Suppressor macrophage treated with lipopolysaccharide for 1 hour (primary cell): Measurements from ENCODE around the gene HSD3B1.

Experiments used
- DNase-seq, 3 donors: peaks; one replicate each; pipeline ENCODE4 v3.0.0-alpha.2; 2020 to 2022

The HSD3B1 gene

GRCh38 chr1:119506941-119507340, at the start of gene HSD3B1:
Gene HSD3B1 (plus strand): TSS chr1:119507210. CDS start chr1:119507477, 267 bp downstream.
- DNase-seq = no peak

DNA sequence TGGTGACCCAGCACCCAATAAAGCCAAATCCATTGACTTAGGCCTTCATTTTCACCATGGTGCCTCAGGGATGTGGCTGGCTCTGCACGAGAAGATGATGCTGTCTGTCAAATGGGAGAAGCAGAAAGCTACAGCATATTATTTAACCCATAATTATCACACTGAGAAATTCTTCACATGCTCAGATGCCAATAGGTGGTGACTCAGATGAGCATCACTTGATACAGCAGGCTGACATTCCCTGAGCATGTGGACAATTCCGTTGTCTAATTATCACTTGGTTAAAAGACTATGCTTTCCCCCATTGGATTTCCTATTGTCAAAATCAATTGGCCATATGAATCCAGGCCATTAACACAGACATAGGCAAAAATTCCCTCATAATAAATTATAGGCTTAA, 44.0 kb upstream of the HSD3B1 start:
- DNase-seq = no peak

DNA sequence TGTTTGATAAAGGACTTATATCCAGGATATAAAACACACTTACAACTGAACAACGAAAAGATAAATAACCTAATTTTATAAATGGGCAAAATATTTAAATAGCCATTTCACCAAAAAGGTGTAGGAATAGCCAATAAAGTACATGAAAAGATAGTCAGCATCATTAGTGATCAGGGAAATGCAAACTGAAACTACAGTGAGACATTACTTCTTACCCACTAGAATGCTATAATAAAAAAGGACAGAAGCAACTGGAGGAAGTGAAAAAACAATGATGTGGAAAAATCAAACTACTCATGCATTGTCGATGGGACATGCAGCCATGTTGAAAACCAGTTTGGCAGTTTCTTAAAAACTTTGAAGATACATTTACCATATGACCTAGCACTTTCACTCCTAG, 43.4 kb upstream of the HSD3B1 start:
- no peak for DNase-seq

GRCh38 chr1:119466445-119466844, 40.6 kb upstream of the HSD3B1 start:
- DNase-seq = no peak

DNA sequence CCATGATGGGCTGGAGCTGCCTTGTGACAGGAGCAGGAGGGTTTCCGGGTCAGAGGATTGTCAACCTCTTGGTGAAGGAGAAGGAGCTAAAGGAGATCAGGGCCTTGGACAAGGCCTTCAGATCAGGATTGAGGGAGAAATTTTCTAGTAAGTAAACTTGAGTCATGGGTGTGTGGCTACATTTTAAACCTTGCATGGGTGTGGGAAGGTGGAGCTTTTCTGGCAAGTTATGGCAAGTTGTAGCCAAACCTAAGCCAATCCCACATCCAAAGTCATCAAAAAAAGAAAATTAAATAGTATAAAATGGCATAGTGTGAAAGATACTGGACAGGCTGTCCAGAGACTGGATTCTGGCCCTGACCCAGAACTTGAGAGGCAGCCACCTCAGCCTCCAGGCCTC, 39.8 kb upstream of the HSD3B1 start:
- no peak for DNase-seq

DNA sequence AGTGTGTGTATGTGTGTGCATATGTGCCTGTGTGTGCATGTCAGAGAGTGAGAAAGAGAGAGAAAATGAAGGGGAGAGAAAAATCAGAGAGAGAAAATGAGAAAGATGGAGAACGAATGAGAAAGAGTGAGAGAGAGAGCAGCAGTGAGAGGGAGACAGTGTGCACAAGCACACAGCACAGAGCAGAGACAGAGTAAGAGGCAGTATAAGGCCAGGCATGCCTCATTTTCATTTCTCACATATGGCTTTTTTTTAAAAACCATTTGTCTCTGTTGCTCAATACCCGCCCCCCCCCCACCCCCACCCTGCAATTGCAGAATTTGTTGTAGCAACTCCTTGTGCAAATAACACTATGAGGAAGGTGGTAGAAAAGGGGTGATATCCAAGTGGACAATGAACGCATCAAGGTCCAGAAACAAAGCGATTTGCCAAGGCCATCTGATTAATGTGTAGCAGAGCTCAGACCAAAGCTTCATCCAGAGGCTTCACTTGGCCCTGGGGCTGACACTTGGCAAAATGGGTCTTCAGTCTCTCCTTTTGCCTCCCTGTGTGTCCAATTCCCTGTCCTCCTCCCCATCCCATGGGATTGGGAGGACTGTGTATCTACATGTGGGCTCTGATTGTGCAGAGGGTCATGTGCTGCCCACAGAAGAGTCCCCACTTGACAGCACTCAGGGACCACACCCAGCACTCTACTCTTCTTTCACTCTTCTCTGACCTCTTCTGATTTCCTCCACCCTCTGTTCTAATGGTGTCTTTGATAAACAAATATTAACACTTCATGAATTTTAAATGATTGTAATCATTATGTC, 38.9 kb upstream of the HSD3B1 start:
- DNase-seq = no peak

DNA sequence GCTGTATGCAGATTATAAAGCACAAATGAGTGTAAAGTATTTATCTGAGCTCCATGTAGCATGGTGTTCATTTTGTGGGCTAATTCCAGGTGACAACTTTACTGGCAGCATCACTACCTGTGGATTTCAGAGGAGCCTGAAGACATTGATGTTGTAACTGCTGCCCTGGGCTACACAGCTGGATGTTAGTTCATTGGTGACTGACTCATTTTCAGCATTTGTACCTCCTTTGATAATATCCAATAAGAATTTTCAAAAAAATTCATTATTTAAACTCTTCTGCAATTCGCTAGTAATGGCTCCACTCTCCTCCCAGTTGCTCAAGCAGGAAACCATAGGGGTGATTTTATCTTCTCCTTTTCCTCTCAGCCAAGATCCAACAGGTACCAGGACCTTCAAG, 37.3 kb upstream of the HSD3B1 start:
- no peak for DNase-seq

DNA sequence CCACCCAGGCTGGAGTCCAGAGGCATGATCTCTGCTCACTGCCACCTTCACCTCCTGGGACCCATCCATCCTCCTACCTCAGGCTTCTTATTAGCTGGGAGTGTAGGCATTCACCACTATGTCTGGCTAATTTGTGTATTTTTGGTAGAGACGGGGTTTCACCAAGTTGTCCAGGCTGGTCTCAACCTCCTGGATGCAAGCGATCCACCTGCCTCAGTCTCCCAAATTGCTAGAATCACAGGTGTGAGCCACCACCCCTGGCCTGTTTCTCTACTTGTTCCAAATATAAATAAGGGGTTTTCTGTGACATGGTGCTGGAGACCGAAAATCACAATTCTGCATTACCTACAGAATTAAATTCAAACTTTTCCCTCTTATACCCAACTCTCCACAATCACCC, 36.6 kb upstream of the HSD3B1 start:
- DNase-seq = no peak

DNA sequence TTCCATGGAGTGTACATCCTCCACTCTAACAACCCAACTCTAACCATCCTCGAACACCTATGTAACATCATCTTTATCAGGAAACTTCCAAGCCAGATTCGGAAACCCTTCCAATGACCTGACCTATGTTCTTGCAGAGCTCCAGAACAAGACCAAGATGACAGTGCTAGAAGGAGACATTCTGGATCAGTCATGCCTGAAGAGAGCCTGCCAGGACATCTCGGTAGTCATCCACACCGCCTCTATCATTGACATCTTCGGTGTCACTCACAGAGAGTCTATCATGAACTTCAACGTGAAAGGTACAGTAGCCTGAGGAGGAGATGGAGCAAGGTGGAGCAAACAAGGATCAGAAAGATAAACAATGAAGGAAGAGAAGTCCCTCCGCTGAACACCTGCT, 36.1 kb upstream of the HSD3B1 start:
- no peak for DNase-seq

DNA sequence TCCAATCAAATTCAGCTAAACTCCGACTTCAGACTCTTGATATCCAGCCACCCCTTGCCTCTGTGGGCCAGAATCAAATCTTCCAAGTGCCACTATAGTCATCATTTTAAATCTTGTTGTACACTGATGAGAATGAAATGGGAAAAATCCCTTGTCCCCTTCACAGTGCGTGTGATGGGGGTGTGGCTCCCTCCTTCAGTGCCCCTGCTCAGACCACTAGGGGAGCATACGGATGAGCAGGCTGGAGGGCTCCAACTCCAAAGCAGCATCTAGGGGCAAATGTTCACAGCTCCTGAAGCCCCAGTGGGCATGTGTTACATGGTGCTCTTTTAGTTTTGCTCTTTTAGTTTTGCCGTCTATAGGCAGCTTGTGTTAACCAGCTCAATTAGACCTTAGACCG, 35.4 kb upstream of the HSD3B1 start:
- no peak for DNase-seq

DNA sequence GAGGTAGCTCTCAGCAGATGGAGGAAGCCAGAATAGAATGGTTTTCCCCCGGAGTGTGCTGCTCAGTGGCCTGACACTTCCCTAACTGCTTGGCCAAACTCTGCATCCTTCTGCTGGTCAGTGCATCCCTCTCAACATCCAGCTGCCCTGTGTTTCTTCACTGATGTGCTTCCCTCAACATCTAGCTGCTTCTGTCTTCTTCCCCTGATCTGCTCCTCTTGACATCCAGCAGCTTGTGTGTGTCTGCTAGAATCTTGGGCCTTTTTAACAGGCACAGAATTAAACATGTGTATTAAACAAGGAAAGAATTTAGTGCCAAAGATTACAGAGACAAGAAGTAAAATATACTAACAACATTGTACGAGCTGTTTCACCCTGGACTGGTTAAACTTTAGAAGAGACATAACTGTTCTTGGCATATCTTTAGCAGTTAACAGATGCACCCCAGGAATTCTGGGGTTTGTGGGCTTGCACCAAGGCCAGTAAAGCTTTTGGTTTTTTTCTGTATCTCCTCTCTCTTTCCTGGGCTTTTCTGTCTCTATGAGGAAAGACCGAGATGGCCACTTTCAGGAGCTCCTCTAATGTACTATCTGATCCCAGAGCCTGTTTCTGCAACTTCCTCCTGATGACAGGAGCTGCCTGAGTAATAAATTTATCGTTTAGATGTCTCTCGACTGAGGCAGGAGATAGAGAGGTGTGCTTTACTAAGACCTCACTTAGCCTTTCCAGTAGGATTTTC, 34.8 kb upstream of the HSD3B1 start:
- DNase-seq = no peak

DNA sequence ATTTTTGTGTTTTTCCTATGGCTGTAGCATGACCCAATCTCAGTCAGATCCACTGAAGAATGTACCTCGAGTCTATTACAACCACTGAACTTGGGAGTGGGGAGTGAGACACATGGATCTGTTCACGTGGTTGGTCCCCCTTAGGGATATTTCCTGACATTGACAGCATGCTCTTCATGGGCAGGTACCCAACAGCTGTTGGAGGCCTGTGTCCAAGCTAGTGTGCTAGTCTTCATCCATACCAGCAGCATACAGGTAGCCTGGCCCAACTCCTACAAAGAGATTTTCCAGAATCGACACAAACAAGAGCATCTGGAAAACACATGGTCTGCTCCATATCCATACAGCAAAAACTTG, 34.2 kb upstream of the HSD3B1 start:
- no peak for DNase-seq

DNA sequence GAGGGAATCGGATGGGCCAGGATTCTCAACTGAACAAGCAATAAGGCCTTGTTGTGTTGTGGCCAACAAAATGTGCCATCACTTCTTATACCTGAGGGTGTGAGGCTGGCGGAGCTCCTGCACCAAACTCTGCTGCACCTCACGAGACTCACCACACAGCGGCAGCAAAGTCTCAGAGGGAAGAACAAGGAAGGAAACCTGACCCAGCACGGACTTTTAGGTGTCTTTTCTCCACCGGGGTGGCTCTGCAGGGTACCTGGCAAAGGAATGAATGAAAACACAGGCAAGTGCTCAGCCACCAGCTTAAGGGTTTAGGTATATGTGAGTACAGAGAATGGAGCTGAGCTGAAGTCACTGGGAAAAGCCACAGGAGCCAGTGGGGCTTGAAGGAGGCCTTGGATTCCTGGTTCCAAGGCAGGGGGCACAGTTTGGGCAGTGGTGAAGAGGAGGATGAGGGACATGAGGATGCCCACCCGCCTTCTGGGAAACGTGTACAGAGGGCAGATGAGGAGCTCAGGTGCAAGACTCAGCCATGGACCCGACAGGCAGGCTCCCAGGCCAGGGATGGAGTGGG, 31.1 kb upstream of the HSD3B1 start:
- DNase-seq = peak; percentile 28 to 31 (median 28)

GRCh38 chr1:119477710-119478109, 29.3 kb upstream of the HSD3B1 start:
- DNase-seq = no peak

- no peak for DNase-seq
These were observed 26.8 kb upstream of the HSD3B1 start for GRCh38 chr1:119480175-119480574.

DNA sequence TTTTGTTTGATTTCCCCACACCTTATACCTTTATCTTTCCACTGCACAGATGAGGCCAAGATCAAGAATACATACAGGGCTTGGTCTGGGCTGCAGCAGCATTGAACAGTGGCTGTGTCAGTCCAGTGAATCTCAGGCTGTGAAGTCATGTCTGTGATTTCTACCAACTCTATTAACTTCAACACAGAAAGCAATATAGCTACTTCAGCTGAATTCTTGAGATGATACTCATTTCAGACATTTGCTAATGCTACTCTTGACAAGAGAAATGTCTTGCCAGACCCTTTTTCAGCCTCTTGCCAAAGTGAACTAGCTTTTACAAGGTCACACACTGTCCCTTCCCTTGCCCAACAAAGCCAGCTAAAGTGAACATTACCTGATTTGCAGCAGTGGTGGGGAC, 25.1 kb upstream of the HSD3B1 start:
- DNase-seq = no peak

- DNase-seq = no peak
These were observed 24.2 kb upstream of the HSD3B1 start for GRCh38 chr1:119482517-119483425.

DNA sequence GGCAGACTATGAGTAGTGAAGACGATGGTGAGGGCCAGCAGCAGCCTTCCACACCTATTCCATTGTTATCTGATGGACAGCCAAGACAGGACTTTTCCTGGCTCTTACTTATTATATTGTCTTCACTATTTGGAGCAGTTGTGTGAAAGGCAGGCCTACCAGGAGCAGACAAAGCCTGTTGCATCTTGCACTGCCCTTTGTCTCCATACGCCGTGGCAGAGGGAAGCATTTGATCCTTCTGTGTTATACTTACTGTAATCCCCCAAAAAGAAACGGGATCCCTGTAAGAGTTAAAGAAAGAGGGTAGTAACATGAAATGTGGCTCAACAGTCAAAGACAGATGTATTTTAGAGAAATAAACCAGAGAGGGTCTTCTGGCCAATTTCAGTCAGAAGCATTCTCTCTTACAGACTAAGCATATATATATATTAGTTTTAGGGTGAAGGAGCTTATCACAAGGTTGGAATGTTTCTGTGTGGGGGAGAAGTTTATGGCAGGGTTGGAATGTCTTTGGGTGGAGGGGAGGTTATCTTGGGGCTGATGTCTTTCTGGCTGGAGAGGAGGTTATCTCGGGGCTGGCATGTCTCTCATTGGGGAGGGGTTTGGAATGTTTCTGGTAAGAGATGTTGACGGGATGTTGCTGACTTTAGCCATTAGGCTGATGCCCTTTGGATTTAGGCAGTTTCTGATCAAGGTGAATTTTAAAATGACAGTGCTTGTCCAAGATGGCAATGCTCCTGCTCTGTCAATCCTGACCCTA, 23.4 kb upstream of the HSD3B1 start:
- DNase-seq = no peak

- DNase-seq = no peak
These were observed 21.8 kb upstream of the HSD3B1 start for GRCh38 chr1:119485201-119485600.

- DNase-seq = no peak
These were observed 18.8 kb upstream of the HSD3B1 start for GRCh38 chr1:119488216-119488615.

GRCh38 chr1:119489201-119489600, 17.8 kb upstream of the HSD3B1 start:
- DNase-seq = no peak

DNA sequence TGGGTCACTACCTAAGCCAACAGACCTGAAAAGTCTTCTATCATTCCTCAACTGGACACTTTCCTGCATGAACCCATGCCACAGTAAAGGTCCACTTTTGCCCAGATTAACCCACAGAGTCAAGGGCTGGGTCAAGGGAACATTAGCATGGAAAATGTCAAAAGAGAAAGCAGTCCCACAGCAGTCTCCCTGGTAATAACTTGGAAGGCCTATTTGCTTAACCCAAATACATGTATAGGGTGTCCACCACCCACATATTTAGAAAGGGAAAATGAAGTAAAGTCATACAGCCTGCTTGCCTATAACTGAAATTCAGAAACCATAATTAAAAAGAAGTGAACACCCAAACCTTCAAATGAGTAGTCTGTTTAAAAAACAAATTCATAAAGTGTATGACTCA, 16.1 kb upstream of the HSD3B1 start:
- DNase-seq = no peak
